Large intestine (tissue), 3 donors: ENCODE measurements around the gene TBC1D22A. TPM values are rescaled to one million over a fixed set of nuclear protein-coding genes. Genes with fewer than 3 reads are reported as not detected.

Source experiments
- DNase-seq, 2 donors: peaks; one replicate each; pipeline versions ENCODE4 v3.0.0 to v3.0.0-alpha.2; 2013
- H3K27ac ChIP-seq: one replicate; pipeline ENCODE4 v1.5.1; 2013; ENCODE audit warnings: low read length
- H3K27me3 ChIP-seq: 2 replicates; pipeline ENCODE4 v1.6.1; 2013; ENCODE audit warnings: low read length; ENCODE audit not compliant: control insufficient read depth, insufficient read depth
- H3K36me3 ChIP-seq: 2 replicates; pipeline ENCODE4 v1.6.1; 2013; ENCODE audit warnings: low read length; ENCODE audit not compliant: control insufficient read depth, insufficient read depth
- H3K4me1 ChIP-seq: one replicate; pipeline ENCODE4 v1.6.1; 2013; ENCODE audit warnings: low read length; ENCODE audit not compliant: control insufficient read depth, insufficient read depth
- H3K4me3 ChIP-seq: one replicate; pipeline ENCODE4 v1.5.1; 2013; ENCODE audit warnings: low read length
- H3K9me3 ChIP-seq: one replicate; pipeline ENCODE4 v1.6.1; 2013; ENCODE audit warnings: mild to moderate bottlenecking, low read depth, low read length, moderate library complexity; ENCODE audit not compliant: control insufficient read depth
- WGBS: methylation state at CpG from one replicate; pipeline ENCODE4 v1.1.5; 2013; ENCODE audit warnings: low lambda C conversion rate; ENCODE audit not compliant: insufficient coverage; 5-methylcytosine and 5-hydroxymethylcytosine counted together
- polyA plus RNA-seq: library from polyadenylated mRNA; unstranded; fragments of 120-200 nt; gene quantifications from one replicate; pipeline ENCODE4 v1.2.1, GENCODE V29; 2013

The TBC1D22A gene
- polyA plus RNA-seq, 1 donor = 21.5 TPM

- no peaks in the 10 kb centered on the region for H3K9me3 ChIP-seq
- WGBS = no CpG with 5 or more reads among the region's 18 CpGs
- no peaks in the 10 kb centered on the region for H3K36me3 ChIP-seq
- H3K4me1 ChIP-seq = no peaks in the 10 kb centered on the region
- no peaks in the 10 kb centered on the region for H3K27me3 ChIP-seq
- H3K4me3 ChIP-seq = no peak overlapping the region
- DNase-seq = no peak
- H3K27ac ChIP-seq = no peak overlapping the region
Measured at GRCh38 chr22:47160141-47160541, 397.7 kb downstream of the TBC1D22A start.

- WGBS = 29% methylated on average over 1 of the region's 15 CpGs
- Histone ChIP-seq H3K9me3 (no peaks in the 10 kb centered on the region), H3K36me3 (no peaks in the 10 kb centered on the region), H3K27ac (no peak overlapping the region), H3K4me3 (no peak overlapping the region), H3K27me3 (no peaks in the 10 kb centered on the region), H3K4me1 (no peaks in the 10 kb centered on the region)
- DNase-seq = no peak
Measured at GRCh38 chr22:47160781-47161520, 398.5 kb downstream of the TBC1D22A start.

- H3K4me1 ChIP-seq = no peaks in the 10 kb centered on the region
- H3K27me3 ChIP-seq = no peaks in the 10 kb centered on the region
- WGBS = no CpG with 5 or more reads among the region's 17 CpGs
- no peak overlapping the region for H3K27ac ChIP-seq
- no peak for DNase-seq
- H3K4me3 ChIP-seq = no peak overlapping the region
- H3K36me3 ChIP-seq = no peaks in the 10 kb centered on the region
- no peaks in the 10 kb centered on the region for H3K9me3 ChIP-seq
Measured at GRCh38 chr22:47161631-47162030, 399.2 kb downstream of the TBC1D22A start.

GRCh38 chr22:47162865-47163264, 400.4 kb downstream of the TBC1D22A start:
- DNase-seq = no peak

GRCh38 chr22:47163481-47163855, 401.0 kb downstream of the TBC1D22A start:
- Histone ChIP-seq H3K36me3 (peaks cover 6% of the 10 kb centered on the region), H3K27ac (no peak overlapping the region), H3K9me3 (no peaks in the 10 kb centered on the region), H3K4me3 (no peak overlapping the region), H3K4me1 (no peaks in the 10 kb centered on the region), H3K27me3 (no peaks in the 10 kb centered on the region)
- 100% methylated on average over 2 of the region's 10 CpGs for WGBS
- DNase-seq = no peak

More at GRCh38 chr22:47162865-47163264, 400.4 kb downstream of the TBC1D22A start:
- H3K4me3 ChIP-seq = no peak overlapping the region
- no peaks in the 10 kb centered on the region for H3K9me3 ChIP-seq
- H3K4me1 ChIP-seq = no peaks in the 10 kb centered on the region
- no CpG with 5 or more reads among the region's 10 CpGs for WGBS
- H3K36me3 ChIP-seq = peaks cover 6% of the 10 kb centered on the region
- no peak overlapping the region for H3K27ac ChIP-seq
- no peaks in the 10 kb centered on the region for H3K27me3 ChIP-seq

GRCh38 chr22:47163856-47164513, 401.5 kb downstream of the TBC1D22A start:
- H3K9me3 ChIP-seq = no peaks in the 10 kb centered on the region
- no CpG with 5 or more reads among the region's 22 CpGs for WGBS
- no peak overlapping the region for H3K27ac ChIP-seq
- no peak overlapping the region for H3K4me3 ChIP-seq
- peaks cover 9% of the 10 kb centered on the region for H3K36me3 ChIP-seq
- H3K27me3 ChIP-seq = no peaks in the 10 kb centered on the region
- no peaks in the 10 kb centered on the region for H3K4me1 ChIP-seq
- DNase-seq = no peak

GRCh38 chr22:47164514-47165337, 402.3 kb downstream of the TBC1D22A start:
- Histone ChIP-seq H3K4me1 (no peaks in the 10 kb centered on the region), H3K4me3 (no peak overlapping the region), H3K27me3 (no peaks in the 10 kb centered on the region), H3K9me3 (no peaks in the 10 kb centered on the region), H3K36me3 (peaks cover 10% of the 10 kb centered on the region), H3K27ac (no peak overlapping the region)
- no peak for DNase-seq
- WGBS = no CpG with 5 or more reads among the region's 28 CpGs

- H3K4me1 ChIP-seq = no peaks in the 10 kb centered on the region
- no peak overlapping the region for H3K4me3 ChIP-seq
- peaks cover 10% of the 10 kb centered on the region for H3K36me3 ChIP-seq
- no peak for DNase-seq
- no peak overlapping the region for H3K27ac ChIP-seq
- no peaks in the 10 kb centered on the region for H3K27me3 ChIP-seq
- H3K9me3 ChIP-seq = no peaks in the 10 kb centered on the region
- 89% methylated on average over 4 of the region's 25 CpGs for WGBS
Measured at GRCh38 chr22:47165338-47166032, 403.0 kb downstream of the TBC1D22A start.

GRCh38 chr22:47166033-47166404, 403.6 kb downstream of the TBC1D22A start:
- Histone ChIP-seq H3K9me3 (no peaks in the 10 kb centered on the region), H3K27ac (no peak overlapping the region), H3K27me3 (no peaks in the 10 kb centered on the region), H3K4me3 (no peak overlapping the region), H3K36me3 (peaks cover 10% of the 10 kb centered on the region), H3K4me1 (no peaks in the 10 kb centered on the region)
- no peak for DNase-seq
- WGBS = no CpG with 5 or more reads among the region's 5 CpGs

- Histone ChIP-seq H3K36me3 (peaks cover 12% of the 10 kb centered on the region), H3K27ac (no peak overlapping the region), H3K27me3 (no peaks in the 10 kb centered on the region), H3K4me1 (no peaks in the 10 kb centered on the region), H3K9me3 (no peaks in the 10 kb centered on the region), H3K4me3 (no peak overlapping the region)
- no peak for DNase-seq
- no CpG with 5 or more reads among the region's 10 CpGs for WGBS
Measured at GRCh38 chr22:47166446-47167016, 404.1 kb downstream of the TBC1D22A start.
